ENCODE data around the gene FAAH.

FAAH gene

DNA sequence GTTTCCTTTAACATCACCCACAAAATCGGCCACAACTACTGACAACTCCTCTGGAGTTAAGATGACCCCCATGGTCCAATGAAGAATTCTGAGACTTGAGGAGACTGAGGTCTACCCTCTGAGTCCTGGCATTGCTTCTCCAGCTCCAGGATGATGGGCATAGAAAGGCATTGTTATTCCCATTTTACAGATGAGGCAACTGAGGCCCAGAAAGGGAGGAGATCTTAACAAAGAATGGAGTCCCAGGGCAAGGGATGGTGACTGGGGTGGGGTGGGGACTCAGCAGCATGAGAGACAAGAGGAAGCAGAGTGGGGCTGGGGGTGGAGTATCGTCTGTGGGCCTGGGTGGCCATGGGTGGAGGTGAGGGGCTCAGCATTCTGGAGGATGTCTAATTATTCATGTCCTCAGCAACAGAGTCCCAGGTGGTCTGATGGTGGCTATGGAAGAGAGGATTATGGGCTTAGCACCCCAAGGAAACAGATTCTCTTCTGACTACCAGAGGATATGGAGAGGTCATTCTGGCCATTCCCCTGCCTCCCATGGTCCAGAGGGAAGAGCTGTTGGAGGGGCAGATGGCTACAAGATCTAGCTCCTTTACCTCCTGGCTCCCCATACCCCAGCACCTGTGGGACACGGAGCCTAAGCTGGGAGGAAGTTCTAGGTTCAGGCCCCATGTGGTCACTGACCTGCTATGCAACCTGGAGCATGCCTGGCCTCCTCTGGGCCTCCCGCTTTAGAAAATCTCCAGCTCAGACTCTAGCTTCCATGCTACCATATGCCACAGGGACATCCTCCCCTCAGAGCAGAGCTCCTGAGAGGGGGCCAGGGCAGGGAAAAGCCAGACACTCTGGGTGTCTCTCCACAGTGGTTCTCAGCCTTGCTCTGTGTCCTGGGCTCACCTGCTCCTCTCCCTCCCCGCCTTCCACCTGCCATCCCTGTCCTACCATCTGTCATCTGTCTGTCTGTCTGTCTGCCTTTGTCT, 58.1 kb downstream of the FAAH start:
- DNase-seq: no peak

DNA sequence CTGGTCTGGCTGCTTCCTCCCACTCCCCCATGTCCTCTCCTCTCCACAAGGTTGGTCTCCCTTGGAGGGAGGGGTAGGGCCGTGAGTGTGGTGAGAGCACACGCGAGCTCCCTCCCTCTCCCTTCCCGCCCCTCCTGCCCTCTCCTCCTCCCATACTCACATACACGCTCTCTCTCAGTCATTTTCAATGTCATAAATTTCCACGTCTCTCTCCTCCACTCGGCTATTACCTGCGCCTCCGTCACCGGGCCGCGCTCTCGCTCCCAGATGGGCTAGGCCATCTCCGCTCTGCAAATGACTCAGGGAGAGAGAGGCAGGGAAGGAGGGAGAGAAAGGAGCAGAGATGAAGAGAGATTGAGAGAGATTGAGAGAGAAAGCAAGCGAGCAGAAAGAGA, 58.8 kb downstream of the FAAH start:
- DNase-seq: no peak

DNA sequence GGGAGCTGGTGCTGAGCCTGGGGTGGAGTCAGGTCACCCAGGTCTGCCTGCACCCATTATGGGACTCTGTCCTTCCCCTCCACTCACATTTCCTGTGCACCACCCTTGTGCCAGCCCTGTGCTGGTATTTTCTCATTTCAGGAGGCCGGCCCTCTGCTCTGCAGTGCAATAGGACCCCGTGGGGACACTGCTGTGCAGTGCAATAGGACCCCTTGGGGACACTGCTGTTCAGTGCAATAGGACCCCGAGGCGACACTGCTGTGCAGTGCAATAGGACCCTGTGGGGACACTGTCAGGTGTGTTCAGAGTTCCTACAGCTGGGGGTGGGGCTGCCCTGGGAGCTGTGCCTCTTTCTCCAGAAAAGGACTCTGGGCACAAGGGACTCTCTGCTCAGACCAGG, 59.3 kb downstream of the FAAH start:
- DNase-seq: no peak

DNA sequence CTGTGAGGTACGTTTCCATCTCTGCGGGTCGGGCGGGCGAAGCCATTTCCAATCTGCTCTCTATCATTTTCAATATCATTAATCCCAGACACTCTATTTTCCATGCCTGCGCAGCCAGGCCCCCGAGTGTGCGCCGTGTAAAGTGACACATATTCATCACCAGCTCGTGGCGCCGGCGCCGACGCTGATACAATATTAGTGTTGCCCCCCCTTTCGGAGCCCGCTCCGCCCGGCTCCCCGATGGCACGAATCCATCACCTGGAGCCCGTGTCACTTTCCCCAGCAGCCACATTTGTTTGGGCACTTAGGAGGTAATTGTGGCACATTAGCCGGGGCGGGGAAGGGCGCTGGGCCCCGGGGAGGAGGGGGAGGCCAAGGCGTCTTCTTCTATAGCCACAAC, 61.8 kb downstream of the FAAH start:
- DNase-seq: no peak

DNA sequence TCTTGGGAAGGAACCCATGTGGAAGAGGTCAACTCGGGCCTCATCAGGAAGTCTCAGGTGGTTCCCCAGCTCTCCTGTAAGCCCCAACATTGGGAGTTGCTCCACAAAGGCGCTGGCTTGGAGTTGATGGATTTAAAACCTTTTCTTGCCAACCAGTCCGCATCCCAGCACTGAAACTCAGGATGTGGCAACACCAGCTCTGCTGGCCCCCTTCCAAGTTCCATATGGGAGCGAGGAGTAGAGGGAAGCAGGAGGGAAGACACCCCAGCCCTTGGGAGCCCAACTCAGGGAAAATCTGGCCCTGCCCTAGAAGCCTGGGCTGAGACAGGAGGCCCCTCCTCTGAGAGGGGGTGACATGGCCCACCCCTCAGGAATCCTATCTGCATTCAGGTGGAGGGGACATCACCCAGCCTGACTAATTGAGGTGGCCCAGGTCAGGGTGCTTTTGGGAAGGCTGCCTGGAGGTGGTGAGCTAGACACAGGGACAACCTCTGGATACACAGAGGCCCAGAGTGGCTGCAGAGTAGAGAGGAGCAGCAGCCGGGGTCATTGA, 62.4 kb downstream of the FAAH start:
- no peak for DNase-seq

DNA sequence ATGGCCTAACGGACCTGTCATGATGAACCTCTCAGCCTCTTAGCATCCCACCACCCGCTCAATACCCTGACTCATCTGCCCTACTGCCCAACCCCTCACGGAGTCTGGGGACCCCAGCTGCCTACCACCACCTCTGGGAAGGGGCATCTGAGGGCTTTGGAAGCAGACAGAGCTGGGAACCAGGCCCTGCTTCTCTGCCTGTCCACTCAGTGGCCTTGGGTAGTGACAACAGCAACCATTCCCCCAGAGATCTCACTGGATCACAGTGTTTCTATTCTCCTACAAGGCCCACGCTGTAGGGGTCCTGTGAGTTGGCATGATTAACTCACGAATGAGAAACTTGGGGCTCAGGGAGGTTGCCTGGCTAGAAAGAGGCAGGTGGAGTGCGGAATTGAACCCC, 63.1 kb downstream of the FAAH start:
- no peak for DNase-seq

DNA sequence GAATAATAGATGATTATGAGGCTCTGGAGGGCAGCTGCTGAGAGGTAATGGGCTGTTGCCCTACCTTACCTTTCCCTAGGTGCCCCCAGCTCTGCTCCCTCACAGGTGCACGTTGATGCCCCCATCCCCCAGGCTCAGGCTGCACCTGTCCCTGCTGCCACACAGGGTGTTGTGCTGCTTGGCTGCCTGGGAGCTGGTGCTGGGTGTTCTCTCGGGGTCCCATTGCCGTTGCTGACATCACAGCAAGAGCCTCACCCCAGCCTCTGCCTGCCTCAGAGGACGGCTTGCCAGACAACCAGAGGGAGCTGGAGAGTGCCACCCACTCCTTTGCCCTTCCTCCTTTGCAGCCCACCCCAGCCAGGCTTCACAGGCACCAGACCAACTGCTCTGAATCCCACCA, 64.1 kb downstream of the FAAH start:
- no peak for DNase-seq

DNA sequence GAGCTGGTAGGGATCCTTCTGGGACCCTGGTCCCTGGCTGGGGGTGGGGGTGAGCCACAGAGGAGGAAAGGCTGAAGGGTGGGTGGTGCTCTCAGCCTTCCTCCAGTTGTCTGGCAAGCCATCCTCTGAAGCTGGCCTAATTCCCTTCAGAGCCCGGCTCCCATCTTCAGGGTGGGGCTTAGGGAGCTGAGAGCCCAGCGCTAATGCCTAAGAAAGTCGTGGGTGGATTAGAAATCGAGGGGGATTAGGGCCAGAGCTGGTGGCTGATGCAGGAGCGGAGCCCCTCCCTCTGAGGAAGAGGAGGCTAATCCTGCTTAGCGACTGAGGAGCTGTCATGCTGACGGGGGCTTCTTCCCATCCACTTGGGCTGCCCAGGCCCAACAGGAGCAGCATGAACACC, 64.7 kb downstream of the FAAH start:
- no peak for DNase-seq

DNA sequence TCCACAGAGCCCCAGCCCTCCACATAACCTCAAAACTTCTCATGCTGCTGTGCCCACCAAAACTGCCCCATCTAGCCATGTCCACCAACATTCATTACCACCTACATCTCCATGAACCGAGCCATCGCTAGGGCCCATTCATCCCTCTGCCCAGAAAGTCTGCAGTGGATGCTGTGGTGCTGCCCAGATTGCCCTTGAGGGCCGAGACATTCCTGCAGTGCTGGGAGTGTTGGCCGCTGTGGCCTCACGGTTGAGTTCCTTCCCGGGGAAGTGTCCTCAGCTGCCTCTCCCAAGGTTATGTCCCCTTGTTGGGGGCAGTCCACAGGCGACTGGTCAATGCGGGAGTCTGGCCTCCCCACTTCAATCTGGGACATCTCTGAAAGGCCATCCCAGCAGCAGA, 65.2 kb downstream of the FAAH start:
- DNase-seq: no peak

DNA sequence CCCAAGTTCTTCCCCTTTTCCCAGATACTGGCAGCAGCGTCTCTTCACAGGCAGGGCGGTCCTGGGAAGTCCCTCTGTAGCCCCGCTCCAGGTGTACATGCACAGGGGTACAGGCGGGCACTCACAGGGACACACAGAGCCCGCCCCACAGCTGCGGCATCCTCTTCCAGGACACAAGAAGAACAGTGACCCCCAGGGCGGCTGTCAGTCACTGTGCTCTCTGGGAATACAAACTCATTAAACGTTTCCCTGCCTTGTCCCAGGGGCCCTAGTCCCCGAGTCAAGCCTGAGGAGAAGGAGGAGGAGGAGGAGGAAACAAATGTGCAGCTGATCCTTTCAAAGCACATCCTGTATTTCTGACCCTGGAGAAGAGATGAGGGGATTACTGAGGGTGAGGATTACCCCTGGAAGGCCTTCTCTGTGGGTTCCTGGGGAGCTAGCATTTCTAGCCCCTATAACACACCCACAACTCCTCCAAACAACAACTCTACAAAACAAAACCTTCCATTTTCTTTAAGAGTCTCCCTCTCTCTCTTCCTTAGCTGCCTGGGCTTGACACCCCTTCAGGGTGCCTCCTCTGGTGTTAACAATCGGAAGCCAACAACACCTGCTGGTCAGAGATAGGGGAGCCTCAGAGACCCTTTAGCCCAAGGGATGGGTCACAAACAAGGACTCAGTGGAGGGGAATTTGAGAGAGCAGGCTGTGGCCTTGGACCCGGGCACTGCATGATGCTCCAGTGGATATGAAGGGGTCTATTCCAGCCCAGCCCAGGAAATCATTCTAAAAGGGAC, 67.1 kb downstream of the FAAH start:
- no peak for DNase-seq

DNA sequence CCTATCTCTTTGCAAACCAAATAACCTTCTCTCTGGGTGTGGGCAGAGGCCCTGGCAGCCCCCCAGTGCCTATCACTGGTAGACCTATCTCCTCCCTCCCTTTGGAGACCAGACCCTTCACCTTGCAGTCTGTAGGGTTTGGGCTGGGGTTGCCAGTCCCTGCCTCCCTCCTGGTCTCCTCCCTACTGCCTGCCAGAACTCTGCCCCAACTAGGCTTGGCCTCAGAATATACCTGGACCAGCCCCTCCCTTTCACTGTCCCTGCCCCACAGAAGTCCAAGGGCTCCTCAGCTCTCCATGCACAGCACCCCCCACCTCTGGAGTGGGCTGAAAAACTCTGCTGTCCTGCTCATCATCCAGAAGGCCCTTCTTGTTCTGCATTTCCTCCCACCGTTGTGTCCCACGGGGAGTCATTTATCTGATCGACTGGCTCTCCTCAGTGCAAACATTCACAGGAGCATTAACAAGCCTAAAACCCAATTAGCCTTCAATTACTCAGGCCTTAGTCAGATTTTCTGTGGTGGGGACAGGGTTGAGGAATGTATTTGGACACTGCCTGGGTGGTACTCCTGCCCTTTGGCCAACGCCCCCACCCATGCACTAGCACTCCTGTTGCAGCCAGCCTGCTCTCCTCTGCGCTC, 67.8 kb downstream of the FAAH start:
- DNase-seq: no peak

Data from CD4-positive, alpha-beta T cell treated with Interleukin-4 for 1 hour (primary cell).